Adrenal gland (tissue), 12 donors: ENCODE measurements around the gene C10orf53. TPM values are rescaled to one million over a fixed set of nuclear protein-coding genes. Genes with fewer than 3 reads are reported as not detected.

ENCODE experiments used
- DNase-seq, 7 donors: peaks; one replicate each; pipeline ENCODE4 v3.0.0-alpha.2; 2019 to 2020
- H3K27ac ChIP-seq, 5 donors: fragments of 200-600 bp; sonication (generic) in 4 of 5; 1 replicate in 3 of 5; 2 replicates in 2 of 5; pipeline versions ENCODE4 v1.5.1 to v1.8.0; 2016 to 2020; ENCODE audit warnings: mild to moderate bottlenecking in 1 of 5
- H3K27me3 ChIP-seq: fragments of 200-600 bp; 2 replicates; pipeline ENCODE4 v1.8.0; 2021
- H3K36me3 ChIP-seq, 2 donors: fragments of 200-600 bp; replicated peaks in 1 of 2; 1 replicate in 1 of 2; 2 replicates in 1 of 2; pipeline versions ENCODE4 v1.5.1 to v1.8.0; 2018 to 2022
- H3K4me1 ChIP-seq, 2 donors: fragments of 200-600 bp; replicated peaks in 1 of 2; 1 replicate in 1 of 2; 2 replicates in 1 of 2; pipeline versions ENCODE4 v1.5.1 to v1.8.0; 2018 to 2021
- H3K4me3 ChIP-seq, 4 donors: fragments of 200-600 bp; sonication (generic) in 3 of 4; one replicate each; pipeline ENCODE4 v1.5.1; 2016 to 2018
- H3K9me3 ChIP-seq, 3 donors: fragments of 200-600 bp; sonication (generic) in 1 of 3; replicated peaks in 1 of 3; 1 replicate in 2 of 3; 2 replicates in 1 of 3; pipeline versions ENCODE4 v1.5.1 to v1.8.0; 2016 to 2021
- POLR2A ChIP-seq, 2 donors: fragments of 450-650 bp; IDR thresholded peaks; one replicate each; pipeline ENCODE4 v1.6.1; 2017; ENCODE audit warnings: antibody characterized with exemption in 2 of 2, mild to moderate bottlenecking in 2 of 2, moderate library complexity in 1 of 2
- WGBS, 4 donors: extraction: QIAGEN DNeasy Blood & Tissue Kit in 2 of 4; methylation state at CpG; one replicate each; pipeline versions ENCODE4 v1.1.5 to v1.1.7; 2013 to 2017; 5-methylcytosine and 5-hydroxymethylcytosine counted together
- intact Hi-C, 2 donors: fragments of 100-400 bp; cut with DNase I; formaldehyde crosslinking; loops; one replicate each; pipeline versions ENCODE4 v1.14.1 to v1.15.0; 2022 to 2023
- polyA plus RNA-seq, 3 donors: library from polyadenylated mRNA; stranded (reverse); fragments of 200-250 nt in 2 of 3; fragments of 350-450 nt in 1 of 3; fragmentation: Illumina TruSeq in 1 of 3; extraction: RNeasy Lipid Tissue Mini Kit (QIAGEN cat#74804) in 1 of 3; gene quantifications; one replicate each; pipeline ENCODE4 v1.2.3, GENCODE V29; 2013 to 2014
- total RNA-seq, 9 donors: library from RNA; depleted of rRNA in 4 of 9; stranded (reverse); fragments of >200 nt in 4 of 9; fragments of 120-200 nt in 1 of 9; fragmentation: NEBNext Ultra II Directional in 1 of 9; extraction: Animal tissue kit (Norgen Biotek cat#: 25700) in 1 of 9; gene quantifications; one replicate each; pipeline versions ENCODE4 v1.1.0 to v1.2.4, GENCODE V29; 2013 to 2023
- TF ChIP-seq, protein P1 (sequence below), 6 experiments: fragments of 450-650 bp in 4 of 6; fragments of 200-600 bp in 2 of 6; sonication (generic) in 1 of 6; IDR thresholded peaks; 1 replicate in 5 of 6; 2 replicates in 1 of 6; pipeline versions ENCODE4 v1.5.1 to v1.8.0; 2016 to 2021; ENCODE audit warnings: antibody characterized with exemption in 6 of 6, mild to moderate bottlenecking in 2 of 6, moderate library complexity in 1 of 6
- donor health status: healthy with polysubstance abuse.
- donor health status: Bipolar disorder and iron deficiency.
- donor health status: DM: yes; HTN: yes; CAD: no.
- donor health status: DM: no; HTN: no; CAD: no.
- donor health status: DM: no; HTN: no; CAD: no.
- donor health status: DM: yes; HTN: yes; CAD: no.

The C10orf53 gene
- total and polyA plus RNA-seq, 12 donors: not detected

DNA sequence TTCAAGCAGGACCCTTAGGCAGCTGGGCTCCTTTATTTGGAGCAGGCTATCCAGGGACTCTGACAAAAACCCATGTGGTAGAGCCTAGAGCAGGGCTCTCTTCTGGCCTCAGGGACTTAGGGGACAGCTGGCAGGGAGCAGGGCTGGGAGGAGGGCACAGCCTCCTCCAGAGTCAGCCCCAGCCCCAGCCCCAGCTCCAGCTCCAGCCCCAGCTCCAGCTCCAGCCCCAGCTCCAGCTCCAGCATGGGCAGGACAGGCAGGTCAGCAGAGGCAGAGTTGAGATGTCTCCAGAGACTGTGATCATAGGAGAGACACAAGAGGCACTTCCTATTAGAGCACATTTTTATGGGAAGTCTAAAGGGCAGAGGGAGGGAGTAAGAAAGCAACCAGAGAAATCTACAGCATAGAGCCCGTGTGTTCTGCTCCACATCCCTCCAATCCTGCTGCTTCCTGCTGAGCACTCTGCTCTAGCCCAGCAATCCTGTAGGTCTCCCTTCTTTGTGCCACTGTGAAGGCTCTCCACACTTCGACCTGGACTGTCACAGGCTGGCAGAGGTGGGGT is 13.3 kb upstream of the C10orf53 start:
- 35 to 65% (median 51%) methylated on average over 1 to 2 of the region's 2 CpGs for WGBS, 4 donors
- H3K27ac ChIP-seq: no peak overlapping the region
- H3K4me3 ChIP-seq: no peak overlapping the region
- H3K9me3 ChIP-seq: no peaks in the 10 kb centered on the region
- H3K4me1 ChIP-seq: no peaks in the 10 kb centered on the region
- no peaks in the 10 kb centered on the region for H3K27me3 ChIP-seq
- intact Hi-C loops: no loop called here
- no peaks in the 10 kb centered on the region for H3K36me3 ChIP-seq
- no peak for DNase-seq
- TF ChIP-seq POLR2A (IDR thresholded peaks at IDR 0.05): no peak
- TF ChIP-seq, protein P1, sequence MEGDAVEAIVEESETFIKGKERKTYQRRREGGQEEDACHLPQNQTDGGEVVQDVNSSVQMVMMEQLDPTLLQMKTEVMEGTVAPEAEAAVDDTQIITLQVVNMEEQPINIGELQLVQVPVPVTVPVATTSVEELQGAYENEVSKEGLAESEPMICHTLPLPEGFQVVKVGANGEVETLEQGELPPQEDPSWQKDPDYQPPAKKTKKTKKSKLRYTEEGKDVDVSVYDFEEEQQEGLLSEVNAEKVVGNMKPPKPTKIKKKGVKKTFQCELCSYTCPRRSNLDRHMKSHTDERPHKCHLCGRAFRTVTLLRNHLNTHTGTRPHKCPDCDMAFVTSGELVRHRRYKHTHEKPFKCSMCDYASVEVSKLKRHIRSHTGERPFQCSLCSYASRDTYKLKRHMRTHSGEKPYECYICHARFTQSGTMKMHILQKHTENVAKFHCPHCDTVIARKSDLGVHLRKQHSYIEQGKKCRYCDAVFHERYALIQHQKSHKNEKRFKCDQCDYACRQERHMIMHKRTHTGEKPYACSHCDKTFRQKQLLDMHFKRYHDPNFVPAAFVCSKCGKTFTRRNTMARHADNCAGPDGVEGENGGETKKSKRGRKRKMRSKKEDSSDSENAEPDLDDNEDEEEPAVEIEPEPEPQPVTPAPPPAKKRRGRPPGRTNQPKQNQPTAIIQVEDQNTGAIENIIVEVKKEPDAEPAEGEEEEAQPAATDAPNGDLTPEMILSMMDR (IDR thresholded peaks at IDR 0.05): no peak

DNA sequence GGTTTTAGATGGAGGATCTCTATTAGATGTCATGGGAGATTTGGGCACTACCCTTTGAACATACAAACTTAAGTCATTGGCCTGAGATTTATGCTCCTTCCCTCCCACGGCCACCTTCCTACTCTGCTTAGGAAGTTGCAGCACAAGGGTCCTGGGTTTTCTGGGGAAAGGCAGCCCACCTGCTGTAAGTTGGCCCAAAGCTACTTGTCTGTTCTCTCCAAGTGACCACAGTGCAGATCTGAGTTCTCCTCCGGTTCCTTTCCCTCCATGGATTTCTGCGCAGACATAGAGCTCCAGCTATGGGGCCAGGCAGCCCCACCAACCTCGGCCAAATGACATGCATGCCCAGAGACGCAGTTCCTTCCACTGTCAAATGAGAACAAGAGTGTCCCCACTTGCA is 12.8 kb upstream of the C10orf53 start:
- intact Hi-C loops: no loop called here
- no peaks in the 10 kb centered on the region for H3K36me3 ChIP-seq
- TF ChIP-seq, protein P1 (IDR thresholded peaks at IDR 0.05): no peak
- no peak for TF ChIP-seq POLR2A (IDR thresholded peaks at IDR 0.05)
- 74 to 88% (median 77%) methylated on average over 5 of the region's 5 CpGs for WGBS, 4 donors
- no peak overlapping the region for H3K27ac ChIP-seq
- DNase-seq: no peak
- no peaks in the 10 kb centered on the region for H3K27me3 ChIP-seq
- H3K9me3 ChIP-seq: no peaks in the 10 kb centered on the region
- no peaks in the 10 kb centered on the region for H3K4me1 ChIP-seq
- H3K4me3 ChIP-seq: no peak overlapping the region

DNA sequence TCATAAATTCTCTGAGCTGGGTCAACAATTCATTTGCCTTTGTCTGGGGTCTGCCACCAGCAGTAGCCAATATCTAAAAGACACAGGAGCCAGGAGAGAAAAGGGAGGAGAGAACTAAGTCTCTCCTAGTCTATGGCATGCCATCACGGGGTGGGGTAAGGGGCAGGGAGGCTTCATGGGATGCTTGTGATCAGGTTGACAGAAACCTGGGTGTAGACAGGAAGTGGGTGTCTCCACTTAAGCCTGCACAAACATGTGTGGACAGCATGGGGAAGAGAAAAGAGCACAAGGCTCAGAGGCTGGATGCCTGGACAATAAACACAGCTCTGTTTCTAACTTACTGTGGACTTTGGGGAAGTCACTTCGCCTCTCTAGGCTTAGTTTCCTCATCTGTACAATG is 11.5 kb upstream of the C10orf53 start:
- TF ChIP-seq POLR2A (IDR thresholded peaks at IDR 0.05): no peak
- TF ChIP-seq, protein P1 (IDR thresholded peaks at IDR 0.05): no peak
- H3K4me3 ChIP-seq: no peak overlapping the region
- intact Hi-C loops: no loop called here
- H3K27ac ChIP-seq: no peak overlapping the region
- H3K36me3 ChIP-seq: no peaks in the 10 kb centered on the region
- H3K9me3 ChIP-seq: no peaks in the 10 kb centered on the region
- no peak for DNase-seq
- no peaks in the 10 kb centered on the region for H3K4me1 ChIP-seq
- H3K27me3 ChIP-seq: no peaks in the 10 kb centered on the region
- WGBS, 4 donors: 57 to 61% (median 59%) methylated on average over 2 of the region's 2 CpGs

- intact Hi-C loops: no loop called here
- no peaks in the 10 kb centered on the region for H3K9me3 ChIP-seq
- WGBS, 4 donors: 61 to 73% (median 65%) methylated on average over 6 of the region's 6 CpGs
- no peaks in the 10 kb centered on the region for H3K36me3 ChIP-seq
- no peak overlapping the region for H3K4me3 ChIP-seq
- H3K4me1 ChIP-seq: no peaks in the 10 kb centered on the region
- no peaks in the 10 kb centered on the region for H3K27me3 ChIP-seq
- no peak for DNase-seq
- TF ChIP-seq, protein P1 (IDR thresholded peaks at IDR 0.05): no peak
- no peak for TF ChIP-seq POLR2A (IDR thresholded peaks at IDR 0.05)
- H3K27ac ChIP-seq: no peak overlapping the region
Observed at GRCh38 chr10:49668684-49669083, 10.8 kb upstream of the C10orf53 start.
